B cell (primary cell): ENCODE measurements around the gene TRIM6. TPM values are rescaled to one million over a fixed set of nuclear protein-coding genes. Genes with fewer than 3 reads are reported as not detected.
A peak's percentile ranks its signal among the peaks of the same experiment; 100 is the strongest.

Experiments
- ATAC-seq: fragments of 200-7000 bp; cut with Tn5 transposase; one replicate; pipeline ENCODE4 v1.10.0; 2021; ENCODE audit warnings: low read depth, mild to moderate bottlenecking, moderate number of reproducible peaks, moderate library complexity
- CTCF ChIA-PET: fragments of 350-600 bp; sonication (Branson Sonifier 250); formaldehyde crosslinking; loops from one replicate; lab custom pipeline; 2021; ENCODE audit warnings: antibody characterized with exemption, inconsistent platforms; lab: Charles Lee
- POLR2A ChIA-PET: fragments of 350-600 bp; sonication (Branson Sonifier 250); formaldehyde crosslinking; loops from one replicate; lab custom pipeline; 2021; ENCODE audit warnings: antibody characterized with exemption; lab: Charles Lee
- DNase-seq: peaks from one replicate; pipeline ENCODE4 v3.0.0; 2013
- H2AFZ ChIP-seq: 2 replicates; pipeline ENCODE4 v1.6.1; 2012; ENCODE audit warnings: mild to moderate bottlenecking, low read depth, low read length; ENCODE audit not compliant: insufficient read depth, poor library complexity, severe bottlenecking
- H3K27ac ChIP-seq, 2 donors: 1 replicate in 1 of 2; 2 replicates in 1 of 2; pipeline ENCODE4 v1.5.1; 2012 to 2013; ENCODE audit warnings: low read length in 2 of 2, mild to moderate bottlenecking in 2 of 2, moderate library complexity in 1 of 2
- H3K27me3 ChIP-seq, 4 experiments: fragments of 200-600 bp in 1 of 4; sonication (generic) in 1 of 4; replicated peaks in 1 of 4; 1 replicate in 2 of 4; 2 replicates in 2 of 4; pipeline versions ENCODE4 v1.6.1 to v1.7.0; 2013 to 2016; ENCODE audit warnings: low read length in 3 of 4, mild to moderate bottlenecking in 2 of 4, mixed read lengths in 1 of 4, moderate library complexity in 1 of 4; ENCODE audit not compliant: insufficient read depth in 4 of 4, control insufficient read depth in 3 of 4; ENCODE audit errors: control extremely low read depth in 1 of 4
- H3K36me3 ChIP-seq, 2 experiments: replicated peaks in 1 of 2; 1 replicate in 1 of 2; 2 replicates in 1 of 2; pipeline versions ENCODE4 v1.6.1 to v1.7.1; 2013; ENCODE audit warnings: low read length in 1 of 2; ENCODE audit not compliant: insufficient read depth in 2 of 2, control insufficient read depth in 1 of 2; ENCODE audit errors: control extremely low read depth in 1 of 2, extremely low read depth in 1 of 2
- H3K4me1 ChIP-seq, 2 donors: fragments of 200-600 bp in 1 of 2; sonication (generic) in 1 of 2; 1 replicate in 1 of 2; 2 replicates in 1 of 2; pipeline versions ENCODE4 v1.5.1 to v1.6.1; 2013 to 2017; ENCODE audit warnings: low read length in 2 of 2; ENCODE audit not compliant: control insufficient read depth in 2 of 2, insufficient read depth in 2 of 2
- H3K4me2 ChIP-seq: replicated peaks from 2 replicates; pipeline ENCODE3; 2012; ENCODE audit warnings: mild to moderate bottlenecking, low read depth, low read length; ENCODE audit not compliant: poor library complexity, severe bottlenecking
- H3K4me3 ChIP-seq, 5 experiments: fragments of 200-600 bp in 1 of 5; sonication (generic) in 1 of 5; 1 replicate in 3 of 5; 2 replicates in 2 of 5; pipeline versions ENCODE4 v1.5.1 to v1.7.0; 2011 to 2016; ENCODE audit warnings: low read length in 4 of 5, mild to moderate bottlenecking in 4 of 5, low read depth in 2 of 5, control low read depth in 1 of 5, moderate library complexity in 1 of 5; ENCODE audit not compliant: insufficient read depth in 1 of 5; ENCODE audit errors: control extremely low read depth in 1 of 5, extremely low read depth in 1 of 5
- H3K79me2 ChIP-seq: fragments of 200-600 bp; sonication (generic); one replicate; pipeline ENCODE4 v1.6.0; 2016; ENCODE audit warnings: low read length; ENCODE audit not compliant: control insufficient read depth, insufficient read depth
- H3K9ac ChIP-seq: fragments of 200-600 bp; sonication (generic); 2 replicates; pipeline ENCODE4 v1.6.1; 2017; ENCODE audit warnings: mild to moderate bottlenecking, low read length, moderate library complexity
- H3K9me3 ChIP-seq, 3 donors: one replicate each; pipeline versions ENCODE4 v1.6.1 to v1.7.1; 2013; ENCODE audit warnings: low read length in 2 of 3; ENCODE audit not compliant: control insufficient read depth in 2 of 3, insufficient read depth in 1 of 3; ENCODE audit errors: control extremely low read depth in 1 of 3
- H4K20me1 ChIP-seq: 2 replicates; pipeline ENCODE4 v1.6.0; 2012; ENCODE audit warnings: mild to moderate bottlenecking, low read length; ENCODE audit not compliant: insufficient read depth, control insufficient read depth, poor library complexity, severe bottlenecking
- H3K27ac Mint-ChIP-seq: one replicate; pipeline ENCODE4 v1.8.0; 2021; ENCODE audit warnings: mixed read lengths
- H3K27me3 Mint-ChIP-seq: one replicate; pipeline ENCODE4 v1.8.0; 2021; ENCODE audit warnings: mixed read lengths
- H3K4me1 Mint-ChIP-seq: one replicate; pipeline ENCODE4 v1.8.0; 2021; ENCODE audit warnings: mixed read lengths
- H3K4me3 Mint-ChIP-seq: one replicate; pipeline ENCODE4 v1.8.0; 2021; ENCODE audit warnings: mixed read lengths
- H3K9me3 Mint-ChIP-seq: one replicate; pipeline ENCODE4 v1.8.0; 2022; ENCODE audit warnings: mixed read lengths; ENCODE audit not compliant: insufficient read depth
- CTCF ChIP-seq: fragments of 200-600 bp; IDR thresholded peaks from one replicate; pipeline ENCODE4 v1.8.0; 2022; ENCODE audit warnings: antibody characterized with exemption, mild to moderate bottlenecking
- EZH2 ChIP-seq: IDR thresholded peaks from 2 replicates; pipeline ENCODE4 v1.6.1; 2012; ENCODE audit warnings: borderline replicate concordance, low read depth, mild to moderate bottlenecking, moderate library complexity, low read length; ENCODE audit not compliant: insufficient read depth, poor library complexity, severe bottlenecking
- WGBS: methylation state at CpG from one replicate; pipeline ENCODE4 v1.1.5; 2013; ENCODE audit warnings: missing lambda C conversion rate; ENCODE audit not compliant: insufficient coverage; 5-methylcytosine and 5-hydroxymethylcytosine counted together
- intact Hi-C: fragments of 100-400 bp; cut with micrococcal nuclease; formaldehyde crosslinking; loops from one replicate; pipeline ENCODE4 v1.10.0; 2022
- polyA minus RNA-seq: library from RNA; depleted of rRNA, polyadenylated mRNA; stranded (reverse); fragments of >200 nt; gene quantifications from 2 replicates; pipeline ENCODE4 v1.2.3, GENCODE V29; 2012
- polyA plus RNA-seq: library from polyadenylated mRNA; depleted of rRNA; stranded (reverse); fragments of >200 nt; gene quantifications from 2 replicates; pipeline ENCODE4 v1.2.3, GENCODE V29; 2012
- total RNA-seq, 2 donors: library from RNA; stranded (reverse); fragments of 120-200 nt in 1 of 2; gene quantifications; 1 replicate in 1 of 2; 2 replicates in 1 of 2; pipeline versions ENCODE4 v1.2.3 to v1.2.4, GENCODE V29; 2013 to 2022

TRIM6 gene
- total RNA-seq: 0.10 TPM in 1 of 2 replicates, not detected in the other
- total RNA-seq (2013): 0.40 TPM
- not detected in 2 replicates for polyA plus RNA-seq
- polyA minus RNA-seq: 0.14 TPM in 1 of 2 replicates, not detected in the other

- Histone ChIP-seq H3K4me1 (peaks cover 9 to 11% of the 10 kb centered on the region in 2 donors), H3K4me3 (peak within 1 kb of the TSS; percentile 35 to 52 (median 46)), H2AFZ (peak within 1 kb of the TSS; percentile 62), H3K79me2 (no peaks in the 10 kb centered on the region), H3K27ac (no peak within 1 kb of the TSS), H3K9me3 (no peaks in the 10 kb centered on the region), H3K36me3 (no peaks in the 10 kb centered on the region), H3K4me2 (peak within 1 kb of the TSS; percentile 77), H3K9ac (peak within 1 kb of the TSS; percentile 55), H3K27me3 (peaks cover 0 to 3% (median 1%) of the 10 kb centered on the region in 4 experiments), H4K20me1 (no peaks in the 10 kb centered on the region)
- Mint-ChIP-seq H3K27me3 (peaks cover 3% of the 10 kb centered on the region), H3K9me3 (no peaks in the 10 kb centered on the region), H3K4me1 (peaks cover 16% of the 10 kb centered on the region), H3K27ac (peak within 1 kb of the TSS; percentile 65), H3K4me3 (peak within 1 kb of the TSS; percentile 92)
- intact Hi-C loops: no loop called here
- ChIA-PET POLR2A (no interaction called here), CTCF (interaction anchor here (1.1 kb wide), 1 partner anchor 210 kb away, joined by 3 read pairs; no protein-coding TSS in a partner anchor)
- DNase-seq: peak; percentile 23
- TF ChIP-seq EZH2 (no peak), CTCF (no peak)
- ATAC-seq: peak; percentile 42
- WGBS: 10% methylated on average over 12 of the region's 20 CpGs
Observed at GRCh38 chr11:5596607-5597201, at the start of gene TRIM6. Gene TRIM6 (plus strand): TSS chr11:5596637. CDS start chr11:5596898, 261 bp downstream.

- H3K9ac ChIP-seq: no peak overlapping the region
- DNase-seq (no peak), ATAC-seq (no peak)
- H3K4me2 ChIP-seq: no peak overlapping the region
- H4K20me1 ChIP-seq: no peaks in the 10 kb centered on the region
- H3K4me1 ChIP-seq: no peaks in the 10 kb centered on the region
- Mint-ChIP-seq H3K4me3 (no peak overlapping the region), H3K27ac (no peak overlapping the region), H3K9me3 (no peaks in the 10 kb centered on the region), H3K27me3 (peaks cover 9% of the 10 kb centered on the region), H3K4me1 (no peaks in the 10 kb centered on the region)
- no peaks in the 10 kb centered on the region for H3K9me3 ChIP-seq
- no peak for TF ChIP-seq EZH2
- no peak for TF ChIP-seq CTCF
- H2AFZ ChIP-seq: no peak overlapping the region
- no peaks in the 10 kb centered on the region for H3K79me2 ChIP-seq
- no CpG with 5 or more reads among the region's 1 CpG for WGBS
- POLR2A ChIA-PET: no interaction called here
- H3K36me3 ChIP-seq: no peaks in the 10 kb centered on the region
- CTCF ChIA-PET: no interaction called here
- H3K27ac ChIP-seq: no peak overlapping the region
- intact Hi-C loops: no loop called here
- no peak overlapping the region for H3K4me3 ChIP-seq
- H3K27me3 ChIP-seq: no peaks in the 10 kb centered on the region
Observed at GRCh38 chr11:5547982-5548381, 48.5 kb upstream of the TRIM6 start.
